Panc1 (cell line): ENCODE measurements around the gene PNKD. TPM values are rescaled to one million over a fixed set of nuclear protein-coding genes. Genes with fewer than 3 reads are reported as not detected.

Source experiments
- ATAC-seq: fragments of 200-7000 bp; cut with Tn5 transposase; 2 replicates; pipeline ENCODE4 v1.9.1; 2020; ENCODE audit warnings: mild to moderate bottlenecking, moderate library complexity
- BruUV-seq: library from RNA; stranded (reverse); fragments of 400-500 nt; replicated peaks from 2 replicates; lab custom pipeline; 2021; lab: Mats Ljungman, UMichigan
- CTCF ChIA-PET: fragments of 300-600 bp; sonication (Branson Sonifier 250); formaldehyde crosslinking; loops from one replicate; lab custom pipeline; 2022; ENCODE audit warnings: antibody characterized with exemption; lab: Charles Lee
- POLR2A ChIA-PET: fragments of 300-600 bp; sonication (Branson Sonifier 250); formaldehyde crosslinking; loops from one replicate; lab custom pipeline; 2022; ENCODE audit warnings: antibody characterized with exemption; lab: Charles Lee
- DNase-seq: peaks from one replicate; pipeline ENCODE4 v3.0.0-alpha.2; 2010; ENCODE audit warnings: low read depth, low spot score
- H3K27ac ChIP-seq: 2 replicates; pipeline ENCODE4 v1.5.1; 2011; ENCODE audit warnings: mild to moderate bottlenecking, low read length, inconsistent platforms
- H3K27me3 ChIP-seq: fragments of 200-500 bp; sonication (Bioruptor generic); 2 replicates; pipeline ENCODE4 v1.6.0; 2014; ENCODE audit warnings: low read length, inconsistent platforms; ENCODE audit not compliant: control insufficient read depth, insufficient read depth
- H3K36me3 ChIP-seq: fragments of 200-500 bp; sonication (Bioruptor generic); 2 replicates; pipeline ENCODE4 v1.5.1; 2014; ENCODE audit warnings: inconsistent platforms, mild to moderate bottlenecking, low read length, moderate library complexity; ENCODE audit not compliant: control insufficient read depth, insufficient read depth
- H3K4me1 ChIP-seq: 2 replicates; pipeline ENCODE4 v1.5.1; 2011; ENCODE audit warnings: inconsistent platforms, mild to moderate bottlenecking, low read length, moderate library complexity; ENCODE audit not compliant: control insufficient read depth, insufficient read depth
- H3K4me3 ChIP-seq, 2 experiments: 2 replicates each; pipeline ENCODE4 v1.5.1; 2011 to 2012; ENCODE audit warnings: low read depth in 2 of 2, low read length in 2 of 2, mild to moderate bottlenecking in 2 of 2, inconsistent platforms in 1 of 2, moderate library complexity in 1 of 2
- H3K9me3 ChIP-seq: fragments of 200-500 bp; sonication (Bioruptor generic); 2 replicates; pipeline ENCODE4 v1.5.1; 2014; ENCODE audit warnings: low read depth, mild to moderate bottlenecking, inconsistent platforms, low read length, moderate library complexity; ENCODE audit not compliant: control insufficient read depth, insufficient read depth
- CTCF ChIP-seq: fragments of 450-650 bp; IDR thresholded peaks from 2 replicates; pipeline ENCODE4 v1.5.1; 2017; ENCODE audit warnings: mild to moderate bottlenecking
- POLR2AphosphoS5 ChIP-seq: IDR thresholded peaks from 2 replicates; pipeline ENCODE4 v1.6.1; 2012; ENCODE audit warnings: mild to moderate bottlenecking, low read depth, low read length, moderate library complexity
- REST ChIP-seq, 2 experiments: IDR thresholded peaks; 2 replicates each; pipeline ENCODE4 v1.6.1; 2011 to 2012; ENCODE audit warnings: low read depth in 2 of 2, control low read depth in 1 of 2, low read length in 1 of 2, mild to moderate bottlenecking in 1 of 2, moderate library complexity in 1 of 2; ENCODE audit not compliant: insufficient read depth in 1 of 2
- SIN3A ChIP-seq: IDR thresholded peaks from 2 replicates; pipeline ENCODE4 v1.6.1; 2012; ENCODE audit warnings: low read depth, mild to moderate bottlenecking, low read length, moderate library complexity, borderline replicate concordance; ENCODE audit not compliant: insufficient read depth
- TCF7L2 ChIP-seq: IDR thresholded peaks from 2 replicates; pipeline ENCODE4 v1.6.1; 2011; ENCODE audit warnings: mild to moderate bottlenecking, low read depth, low read length, inconsistent platforms
- in situ Hi-C: cut with HindIII; loops from 2 replicates; pipeline ENCODE4 v1.10.0; 2016; ENCODE audit warnings: low sequenced_read_pairs, low pct_unique_long_range_greater_than_20kb
- intact Hi-C: fragments of 100-400 bp; cut with micrococcal nuclease; formaldehyde crosslinking; loops from one replicate; pipeline ENCODE4 v1.10.0; 2022; ENCODE audit not compliant: unreplicated experiment
- total RNA-seq: library from RNA; stranded (reverse); gene quantifications from one replicate; pipeline ENCODE4 v1.2.1, GENCODE V29; 2021; ENCODE audit not compliant: unreplicated experiment

PNKD gene
- total RNA-seq, 1 experiment from 2014 or later: 49.0 TPM

DNA sequence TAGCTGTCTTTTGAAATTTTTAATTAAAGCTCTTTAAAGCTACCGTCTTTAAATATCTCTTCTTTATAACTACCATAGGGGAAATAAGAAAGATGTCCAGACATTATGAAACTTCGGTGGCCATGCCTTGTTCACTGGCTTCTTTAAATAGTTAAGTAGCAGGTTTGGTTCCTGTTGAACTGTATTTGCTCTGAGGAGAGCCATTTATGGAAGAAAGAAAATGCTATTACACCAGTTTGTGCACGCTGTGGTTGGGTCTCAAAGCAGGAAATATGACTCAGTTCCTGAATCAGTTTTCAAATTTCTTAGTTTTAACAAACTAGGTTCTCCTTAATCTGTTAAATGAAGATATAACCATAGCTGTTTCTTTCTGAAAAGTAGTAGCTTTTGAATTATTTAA, 41.1 kb upstream of the PNKD start:
- ATAC-seq: 0 out of 2 replicates have a peak, but pooled peaks have one; percentile 47
- no TSS peak for BruUV-seq

GRCh38 chr2:218229851-218230250, 40.5 kb upstream of the PNKD start:
- Histone ChIP-seq H3K4me1 (no peaks in the 10 kb centered on the region), H3K27ac (no peak overlapping the region), H3K36me3 (peaks cover 37% of the 10 kb centered on the region), H3K27me3 (no peaks in the 10 kb centered on the region), H3K4me3 (no peak overlapping the region), H3K9me3 (no peaks in the 10 kb centered on the region)
- DNase-seq (no peak), ATAC-seq (no peak)
- ChIA-PET POLR2A (interaction anchor here (1.4 kb wide), 1 partner anchor 13 kb away, joined by 5 read pairs; no protein-coding TSS in a partner anchor), CTCF (interaction anchor here (0.7 kb wide), 1 partner anchor 63 kb away, joined by 4 read pairs; the partner anchor contains the start of gene CXCR1)
- intact Hi-C loops (no loop called here), in situ Hi-C loops (no loop called here)
- BruUV-seq: no TSS peak
- TF ChIP-seq TCF7L2: no peak
- no peak for TF ChIP-seq CTCF
- no peak for TF ChIP-seq SIN3A
- TF ChIP-seq POLR2AphosphoS5: no peak
- TF ChIP-seq REST (IDR thresholded peaks at IDR 0.05; ENCODE audit: insufficient read depth in 1 of 2, low read depth in 2 of 2, low read length in 1 of 2): no peak

More for the DNA sequence above, 41.1 kb upstream of the PNKD start:
- Histone ChIP-seq H3K27me3 (no peaks in the 10 kb centered on the region), H3K4me3 (no peak overlapping the region), H3K9me3 (no peaks in the 10 kb centered on the region), H3K27ac (no peak overlapping the region), H3K4me1 (no peaks in the 10 kb centered on the region), H3K36me3 (peaks cover 35% of the 10 kb centered on the region)
- in situ Hi-C loops: no loop called here
- POLR2A ChIA-PET: no interaction called here
- intact Hi-C loops: no loop called here
- no peak for TF ChIP-seq REST (IDR thresholded peaks at IDR 0.05; ENCODE audit: insufficient read depth in 1 of 2, low read depth in 2 of 2, low read length in 1 of 2)
- no peak for TF ChIP-seq TCF7L2
- TF ChIP-seq POLR2AphosphoS5: no peak
- no peak for TF ChIP-seq CTCF
- no peak for TF ChIP-seq SIN3A
- CTCF ChIA-PET: interaction anchor here (0.7 kb wide), 1 partner anchor 63 kb away, joined by 4 read pairs; the partner anchor contains the start of gene CXCR1
- no peak for DNase-seq
